GM12872 (cell line): ENCODE data around the gene ATXN7L1.

Source experiments
- CTCF ChIP-seq: IDR thresholded peaks from 3 replicates; pipeline ENCODE4 v1.5.1; 2011; ENCODE audit warnings: low read depth, mild to moderate bottlenecking, low read length, moderate library complexity; ENCODE audit not compliant: insufficient read depth

The ATXN7L1 gene

GRCh38 chr7:105787793-105788192, 88.6 kb downstream of the ATXN7L1 start:
- no peak for TF ChIP-seq CTCF

- TF ChIP-seq CTCF, result no peak
Measured at GRCh38 chr7:105786520-105787470, 89.6 kb downstream of the ATXN7L1 start.

- TF ChIP-seq CTCF, result no peak
Measured at GRCh38 chr7:105782391-105783042, 93.9 kb downstream of the ATXN7L1 start.

- no peak for TF ChIP-seq CTCF
Measured at GRCh38 chr7:105779856-105780780, 96.3 kb downstream of the ATXN7L1 start.

GRCh38 chr7:105778956-105779355, 97.4 kb downstream of the ATXN7L1 start:
- no peak for TF ChIP-seq CTCF

- TF ChIP-seq CTCF, result no peak
Measured at GRCh38 chr7:105776986-105777910, 99.2 kb downstream of the ATXN7L1 start.
